PC-9 (cell line): ENCODE results near the gene TPX2. TPM values are rescaled to one million over a fixed set of nuclear protein-coding genes. Genes with fewer than 3 reads are reported as not detected.
A peak's percentile ranks its signal among the peaks of the same experiment; 100 is the strongest.

ENCODE experiments used
- BruUV-seq: library from RNA; stranded (reverse); fragments of 400-500 nt; replicated peaks from 2 replicates; lab custom pipeline; 2021; lab: Mats Ljungman, UMichigan
- CTCF ChIA-PET: fragments of 300-600 bp; sonication (Branson Sonifier 250); formaldehyde crosslinking; loops from one replicate; lab custom pipeline; 2022; ENCODE audit warnings: antibody characterized with exemption; lab: Charles Lee
- POLR2A ChIA-PET: fragments of 300-600 bp; sonication (Branson Sonifier 250); formaldehyde crosslinking; loops from one replicate; lab custom pipeline; 2022; ENCODE audit warnings: antibody characterized with exemption; ENCODE audit not compliant: unreplicated experiment; lab: Charles Lee
- DNase-seq, 2 experiments: peaks; one replicate each; pipeline versions ENCODE4 v3.0.0 to v3.0.0-alpha.2; 2015 to 2022; ENCODE audit warnings: mixed read lengths in 1 of 2
- H2AFZ ChIP-seq: fragments of 200-600 bp; sonication (generic); 2 replicates; pipeline ENCODE4 v1.8.1; 2017; ENCODE audit warnings: antibody characterized with exemption
- H3F3A ChIP-seq: fragments of 200-600 bp; sonication (generic); 2 replicates; pipeline ENCODE4 v1.8.1; 2017; ENCODE audit warnings: antibody characterized with exemption, mild to moderate bottlenecking, low read depth; ENCODE audit not compliant: insufficient read depth
- H3K27ac ChIP-seq: fragments of 200-600 bp; sonication (generic); 2 replicates; pipeline ENCODE4 v1.6.1; 2016; ENCODE audit warnings: mixed run types
- H3K27me3 ChIP-seq: fragments of 200-600 bp; sonication (generic); 2 replicates; pipeline ENCODE4 v1.6.1; 2016; ENCODE audit warnings: low read depth, mixed run types; ENCODE audit not compliant: insufficient read depth
- H3K36me3 ChIP-seq: fragments of 200-600 bp; sonication (generic); 2 replicates; pipeline ENCODE4 v1.6.1; 2016; ENCODE audit warnings: low read depth, mixed run types
- H3K4me1 ChIP-seq: fragments of 200-600 bp; sonication (generic); replicated peaks from 2 replicates; pipeline ENCODE4 v1.6.1; 2016; ENCODE audit warnings: mixed run types; ENCODE audit not compliant: insufficient read depth
- H3K4me2 ChIP-seq: fragments of 200-600 bp; sonication (generic); 2 replicates; pipeline ENCODE4 v1.6.1; 2017; ENCODE audit warnings: mixed run types
- H3K4me3 ChIP-seq: fragments of 200-600 bp; sonication (generic); 2 replicates; pipeline ENCODE4 v1.6.1; 2016; ENCODE audit warnings: mixed run types
- H3K79me2 ChIP-seq: fragments of 200-600 bp; sonication (generic); 2 replicates; pipeline ENCODE4 v1.6.1; 2017; ENCODE audit warnings: low read depth, mixed run types
- H3K9me2 ChIP-seq: fragments of 200-600 bp; sonication (generic); 2 replicates; pipeline ENCODE4 v1.8.1; 2017; ENCODE audit warnings: mild to moderate bottlenecking; ENCODE audit not compliant: insufficient read depth
- H3K9me3 ChIP-seq: fragments of 200-600 bp; sonication (generic); 2 replicates; pipeline ENCODE4 v1.8.1; 2016; ENCODE audit warnings: low read depth; ENCODE audit not compliant: insufficient read depth
- H4K20me1 ChIP-seq: fragments of 200-600 bp; sonication (generic); 2 replicates; pipeline ENCODE4 v1.8.1; 2017; ENCODE audit not compliant: insufficient read depth
- EZH2 ChIP-seq: fragments of 200-600 bp; sonication (generic); IDR thresholded peaks from 2 replicates; pipeline ENCODE4 v1.8.0; 2017; ENCODE audit warnings: antibody characterized with exemption, low read depth
- intact Hi-C: fragments of 100-400 bp; cut with micrococcal nuclease; formaldehyde crosslinking; loops from one replicate; pipeline ENCODE4 v1.10.0; 2022; ENCODE audit not compliant: unreplicated experiment
- total RNA-seq: library from RNA; stranded (reverse); gene quantifications from 2 replicates; pipeline ENCODE4 v1.2.3, GENCODE V29; 2021
- TF ChIP-seq, protein P1 (sequence below): fragments of 200-600 bp; sonication (generic); conservative IDR thresholded peaks from 2 replicates; pipeline ENCODE4 v1.6.1; 2017; ENCODE audit warnings: mixed run types, antibody characterized with exemption, mild to moderate bottlenecking, moderate library complexity

The TPX2 gene
- total RNA-seq, 1 experiment from 2014 or later: 164 TPM

DNA sequence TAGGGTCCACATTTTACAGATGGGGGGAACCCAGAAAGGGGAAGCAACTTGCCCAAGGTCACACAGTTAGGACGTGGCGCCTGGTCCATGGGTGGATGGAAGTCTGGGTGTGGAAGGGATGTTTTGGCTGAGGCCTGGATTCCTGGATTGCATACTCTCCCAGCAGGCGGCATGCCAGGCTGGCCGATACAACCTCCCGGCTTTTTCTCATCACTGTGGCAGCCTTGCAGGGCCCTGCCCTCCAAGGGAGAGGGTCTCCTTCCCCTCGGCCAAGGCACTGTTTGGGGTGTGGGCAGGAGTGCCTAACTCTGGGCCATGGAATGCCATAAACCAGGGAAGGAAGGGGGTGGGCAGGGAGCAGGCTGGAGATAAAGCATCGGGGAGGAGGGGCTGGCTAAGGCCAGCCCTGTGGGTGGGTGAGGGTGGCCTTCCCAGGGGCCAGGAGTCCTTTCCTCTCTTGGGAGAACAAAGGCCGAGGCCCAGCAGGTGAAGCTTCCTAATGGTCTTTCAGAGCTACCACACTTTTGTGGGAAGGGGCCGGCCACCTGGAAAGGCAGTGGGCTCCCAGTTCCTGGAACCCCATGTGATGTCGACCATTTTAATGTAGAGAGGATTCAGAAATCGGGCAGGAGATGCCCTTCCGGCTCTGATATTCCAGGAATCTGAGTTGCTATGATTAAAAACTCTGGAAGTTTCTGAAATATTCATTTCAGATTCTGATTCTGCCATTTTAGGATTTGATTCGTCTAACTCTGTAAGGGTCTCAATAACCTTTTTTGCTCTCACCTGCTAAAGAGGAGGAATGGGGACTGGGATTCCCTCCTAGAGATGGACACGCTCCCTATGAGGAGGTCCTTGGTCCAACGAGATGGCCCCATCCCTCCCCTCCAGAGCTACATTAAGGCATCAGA is 102.1 kb downstream of the TPX2 start:
- Histone ChIP-seq H3K27me3 (no peaks in the 10 kb centered on the region), H3K4me3 (no peak overlapping the region), H3K27ac (no peak overlapping the region), H3K9me3 (no peaks in the 10 kb centered on the region), H3F3A (0 out of 2 replicates have a peak, but pooled peaks cover 6% of the 10 kb centered on the region), H3K4me2 (no peak overlapping the region), H3K79me2 (no peaks in the 10 kb centered on the region), H2AFZ (no peak overlapping the region), H3K9me2 (no peaks in the 10 kb centered on the region), H3K4me1 (peaks cover 13% of the 10 kb centered on the region), H4K20me1 (no peaks in the 10 kb centered on the region), H3K36me3 (no peaks in the 10 kb centered on the region)
- intact Hi-C loops: loop anchor here (5.0 kb wide), 1 partner anchor 114 kb away; no protein-coding TSS in a partner anchor
- CTCF ChIA-PET: no interaction called here
- no peak for TF ChIP-seq EZH2
- TF ChIP-seq, protein P1, sequence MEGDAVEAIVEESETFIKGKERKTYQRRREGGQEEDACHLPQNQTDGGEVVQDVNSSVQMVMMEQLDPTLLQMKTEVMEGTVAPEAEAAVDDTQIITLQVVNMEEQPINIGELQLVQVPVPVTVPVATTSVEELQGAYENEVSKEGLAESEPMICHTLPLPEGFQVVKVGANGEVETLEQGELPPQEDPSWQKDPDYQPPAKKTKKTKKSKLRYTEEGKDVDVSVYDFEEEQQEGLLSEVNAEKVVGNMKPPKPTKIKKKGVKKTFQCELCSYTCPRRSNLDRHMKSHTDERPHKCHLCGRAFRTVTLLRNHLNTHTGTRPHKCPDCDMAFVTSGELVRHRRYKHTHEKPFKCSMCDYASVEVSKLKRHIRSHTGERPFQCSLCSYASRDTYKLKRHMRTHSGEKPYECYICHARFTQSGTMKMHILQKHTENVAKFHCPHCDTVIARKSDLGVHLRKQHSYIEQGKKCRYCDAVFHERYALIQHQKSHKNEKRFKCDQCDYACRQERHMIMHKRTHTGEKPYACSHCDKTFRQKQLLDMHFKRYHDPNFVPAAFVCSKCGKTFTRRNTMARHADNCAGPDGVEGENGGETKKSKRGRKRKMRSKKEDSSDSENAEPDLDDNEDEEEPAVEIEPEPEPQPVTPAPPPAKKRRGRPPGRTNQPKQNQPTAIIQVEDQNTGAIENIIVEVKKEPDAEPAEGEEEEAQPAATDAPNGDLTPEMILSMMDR: no peak
- no peak for DNase-seq
- POLR2A ChIA-PET: no interaction called here
- BruUV-seq: TSS peak; percentile 82

DNA sequence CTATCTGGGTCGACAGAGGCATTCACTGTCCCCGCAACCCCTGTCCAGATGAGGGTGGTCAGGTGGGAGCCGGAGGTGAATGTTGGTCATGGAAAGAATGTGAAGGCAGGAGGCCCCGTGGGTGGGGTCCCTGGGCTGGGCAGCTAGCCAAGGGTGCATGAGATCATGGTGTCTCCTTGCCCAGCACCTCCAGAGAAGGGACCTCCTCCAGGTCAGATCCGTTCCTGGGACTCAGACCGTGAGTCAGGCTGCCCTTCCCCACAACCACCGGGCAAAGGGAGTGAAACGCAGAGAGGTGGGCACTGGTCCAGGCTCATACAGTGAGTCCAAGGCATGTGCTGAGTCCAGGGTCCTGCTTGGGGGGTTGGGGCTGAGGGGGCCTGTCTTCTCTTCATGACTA is 102.8 kb downstream of the TPX2 start:
- peak; percentile 42 to 92 for DNase-seq
- TF ChIP-seq EZH2: no peak
- TF ChIP-seq, protein P1: no peak
- H3K27ac ChIP-seq: no peak overlapping the region
- intact Hi-C loops: loop anchor here (5.0 kb wide), 1 partner anchor 115 kb away; no protein-coding TSS in a partner anchor
- no peaks in the 10 kb centered on the region for H3K27me3 ChIP-seq
- no peaks in the 10 kb centered on the region for H3K9me3 ChIP-seq
- H2AFZ ChIP-seq: no peak overlapping the region
- no peak overlapping the region for H3K4me2 ChIP-seq
- H3K4me3 ChIP-seq: no peak overlapping the region
- 0 out of 2 replicates have a peak, but pooled peaks cover 6% of the 10 kb centered on the region for H3F3A ChIP-seq
- no peaks in the 10 kb centered on the region for H3K36me3 ChIP-seq
- POLR2A ChIA-PET: no interaction called here
- peaks cover 9% of the 10 kb centered on the region for H3K4me1 ChIP-seq
- no peaks in the 10 kb centered on the region for H4K20me1 ChIP-seq
- CTCF ChIA-PET: interaction anchor here (0.7 kb wide), 1 partner anchor 115 kb away, joined by 3 read pairs; no protein-coding TSS in a partner anchor
- no TSS peak for BruUV-seq
- H3K79me2 ChIP-seq: no peaks in the 10 kb centered on the region
- H3K9me2 ChIP-seq: no peaks in the 10 kb centered on the region

DNA sequence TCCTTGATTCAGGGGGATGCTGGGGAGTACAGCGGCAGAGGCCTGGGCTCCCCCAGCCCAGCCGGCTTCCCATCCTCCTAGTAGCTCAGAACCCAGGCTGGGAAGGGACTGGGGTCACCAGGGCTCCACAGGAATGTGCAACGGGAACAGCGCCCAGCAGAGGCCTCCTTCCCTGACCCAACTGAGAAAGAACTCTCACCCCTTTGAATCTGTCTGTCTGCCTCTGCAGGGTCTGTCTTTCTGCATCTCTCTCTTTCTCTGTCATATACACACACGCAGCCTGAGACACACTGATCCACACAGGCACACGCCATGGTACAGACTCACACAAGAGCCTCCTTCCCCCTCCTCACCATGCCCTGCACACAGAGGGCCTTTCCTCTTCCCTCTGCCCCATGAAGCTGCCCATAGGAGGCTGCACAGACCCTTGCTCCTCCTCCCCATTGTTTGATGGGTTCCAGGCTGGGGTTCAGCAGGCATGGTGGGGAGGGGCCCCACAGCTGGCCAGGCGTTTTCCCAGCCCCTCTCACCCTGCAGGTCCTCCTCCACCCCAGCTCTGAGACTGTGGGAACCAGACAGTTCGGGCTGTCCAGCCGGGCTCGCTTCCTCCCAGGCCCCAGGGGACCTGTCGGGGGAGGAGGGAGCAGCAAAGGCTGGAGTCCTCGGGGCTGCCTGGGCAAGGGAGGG is 103.5 kb downstream of the TPX2 start:
- no peak overlapping the region for H3K4me2 ChIP-seq
- H3K4me1 ChIP-seq: peaks cover 9% of the 10 kb centered on the region
- no peaks in the 10 kb centered on the region for H3K36me3 ChIP-seq
- POLR2A ChIA-PET: no interaction called here
- no peaks in the 10 kb centered on the region for H3K9me3 ChIP-seq
- no peak overlapping the region for H2AFZ ChIP-seq
- 0 out of 2 replicates have a peak, but pooled peaks cover 6% of the 10 kb centered on the region for H3F3A ChIP-seq
- CTCF ChIA-PET: interaction anchor here (0.7 kb wide), 1 partner anchor 115 kb away, joined by 3 read pairs; no protein-coding TSS in a partner anchor
- intact Hi-C loops: loop anchor here (5.0 kb wide), 1 partner anchor 115 kb away; no protein-coding TSS in a partner anchor
- H4K20me1 ChIP-seq: no peaks in the 10 kb centered on the region
- no peak overlapping the region for H3K27ac ChIP-seq
- no peaks in the 10 kb centered on the region for H3K9me2 ChIP-seq
- H3K4me3 ChIP-seq: no peak overlapping the region
- peak in 1 of 2 experiments; percentile 47 for DNase-seq
- no peaks in the 10 kb centered on the region for H3K79me2 ChIP-seq
- TSS peak; percentile 80 for BruUV-seq
- H3K27me3 ChIP-seq: peaks cover 1% of the 10 kb centered on the region; the same call in 1 of the 2 replicates
- TF ChIP-seq, protein P1: no peak
- TF ChIP-seq EZH2: no peak
